ENCODE data around the gene CORO7.

The CORO7 gene

DNA sequence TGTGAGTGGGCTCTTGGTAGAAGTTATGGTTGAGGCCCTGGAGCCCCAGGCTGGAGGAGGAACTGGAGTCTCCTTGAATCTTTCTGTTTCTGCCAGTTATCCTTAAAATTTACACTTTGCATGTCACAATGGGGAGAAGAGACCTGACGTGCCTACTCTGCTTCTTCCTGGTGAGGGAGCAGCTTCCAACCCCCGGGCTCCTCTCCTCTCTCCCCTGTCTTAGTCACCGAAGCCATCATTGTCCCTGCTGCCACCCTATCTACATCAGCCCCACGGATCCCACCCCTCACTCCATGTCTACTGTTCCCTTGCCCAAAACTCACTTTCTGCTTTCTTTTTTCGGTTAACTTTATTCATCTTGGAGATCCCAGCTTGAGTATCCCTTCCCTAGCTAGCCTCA is 26.9 kb upstream of the CORO7 start:
- no peak overlapping the region for H3K9ac ChIP-seq (ENCODE audit: low read length)
- no peaks in the 10 kb centered on the region for H3K9me3 ChIP-seq (ENCODE audit: control insufficient read depth, low read length)
- H3K27me3 ChIP-seq (ENCODE audit: control insufficient read depth, insufficient read depth, low read length), result no peaks in the 10 kb centered on the region
- H3K36me3 ChIP-seq (ENCODE audit: control insufficient read depth, insufficient read depth, low read length), result no peaks in the 10 kb centered on the region
- no peak overlapping the region for H3K4me3 ChIP-seq (ENCODE audit: low read length)
- H3K4me1 ChIP-seq (ENCODE audit: control insufficient read depth, insufficient read depth, low read length), result no peaks in the 10 kb centered on the region

DNA sequence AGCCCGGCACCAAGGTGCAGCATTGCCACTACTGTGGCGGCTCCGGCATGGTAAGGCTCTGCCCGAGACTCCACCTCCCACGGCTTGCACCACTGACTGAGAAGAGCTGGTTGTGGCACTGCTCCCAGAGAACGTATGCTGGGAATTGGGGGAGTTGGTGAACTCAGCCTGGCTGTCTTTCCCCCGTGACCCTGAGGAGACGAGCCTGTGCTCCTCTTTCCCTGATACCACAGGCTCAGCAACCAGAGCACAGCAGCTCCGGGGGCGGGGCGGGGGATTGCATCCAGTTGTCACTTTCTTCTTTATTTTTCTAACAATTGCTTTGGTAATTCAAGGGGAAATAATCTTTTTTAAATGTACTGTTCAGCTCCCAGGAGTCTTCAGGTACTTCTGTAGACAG is 26.0 kb upstream of the CORO7 start:
- no peaks in the 10 kb centered on the region for H3K4me1 ChIP-seq (ENCODE audit: control insufficient read depth, insufficient read depth, low read length)
- no peak overlapping the region for H3K9ac ChIP-seq (ENCODE audit: low read length)
- H3K9me3 ChIP-seq (ENCODE audit: control insufficient read depth, low read length), result no peaks in the 10 kb centered on the region
- H3K4me3 ChIP-seq (ENCODE audit: low read length), result no peak overlapping the region
- no peaks in the 10 kb centered on the region for H3K27me3 ChIP-seq (ENCODE audit: control insufficient read depth, insufficient read depth, low read length)
- H3K36me3 ChIP-seq (ENCODE audit: control insufficient read depth, insufficient read depth, low read length), result no peaks in the 10 kb centered on the region

DNA sequence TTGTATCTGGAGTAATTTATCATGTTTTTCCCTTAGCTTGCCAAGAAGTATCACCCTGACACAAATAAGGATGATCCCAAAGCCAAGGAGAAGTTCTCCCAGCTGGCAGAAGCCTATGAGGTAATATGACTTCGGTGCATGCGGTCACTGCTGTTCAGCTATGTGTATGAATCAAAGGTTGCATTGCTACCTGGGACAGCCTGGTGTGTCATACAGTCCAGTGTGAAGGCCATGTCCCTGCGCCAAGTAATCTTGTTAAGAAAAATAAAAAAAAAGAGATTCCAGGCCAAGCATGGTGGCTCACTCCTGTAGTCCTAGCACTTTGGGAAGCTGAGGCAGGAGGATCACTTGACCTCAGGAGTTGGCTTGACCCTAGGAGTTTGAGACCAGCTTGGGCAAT is 21.0 kb upstream of the CORO7 start:
- H3K4me1 ChIP-seq (ENCODE audit: control insufficient read depth, insufficient read depth, low read length), result no peaks in the 10 kb centered on the region
- H3K27me3 ChIP-seq (ENCODE audit: control insufficient read depth, insufficient read depth, low read length), result no peaks in the 10 kb centered on the region
- no peaks in the 10 kb centered on the region for H3K36me3 ChIP-seq (ENCODE audit: control insufficient read depth, insufficient read depth, low read length)
- no peak overlapping the region for H3K9ac ChIP-seq (ENCODE audit: low read length)
- no peak overlapping the region for H3K4me3 ChIP-seq (ENCODE audit: low read length)
- H3K9me3 ChIP-seq (ENCODE audit: control insufficient read depth, low read length), result no peaks in the 10 kb centered on the region

DNA sequence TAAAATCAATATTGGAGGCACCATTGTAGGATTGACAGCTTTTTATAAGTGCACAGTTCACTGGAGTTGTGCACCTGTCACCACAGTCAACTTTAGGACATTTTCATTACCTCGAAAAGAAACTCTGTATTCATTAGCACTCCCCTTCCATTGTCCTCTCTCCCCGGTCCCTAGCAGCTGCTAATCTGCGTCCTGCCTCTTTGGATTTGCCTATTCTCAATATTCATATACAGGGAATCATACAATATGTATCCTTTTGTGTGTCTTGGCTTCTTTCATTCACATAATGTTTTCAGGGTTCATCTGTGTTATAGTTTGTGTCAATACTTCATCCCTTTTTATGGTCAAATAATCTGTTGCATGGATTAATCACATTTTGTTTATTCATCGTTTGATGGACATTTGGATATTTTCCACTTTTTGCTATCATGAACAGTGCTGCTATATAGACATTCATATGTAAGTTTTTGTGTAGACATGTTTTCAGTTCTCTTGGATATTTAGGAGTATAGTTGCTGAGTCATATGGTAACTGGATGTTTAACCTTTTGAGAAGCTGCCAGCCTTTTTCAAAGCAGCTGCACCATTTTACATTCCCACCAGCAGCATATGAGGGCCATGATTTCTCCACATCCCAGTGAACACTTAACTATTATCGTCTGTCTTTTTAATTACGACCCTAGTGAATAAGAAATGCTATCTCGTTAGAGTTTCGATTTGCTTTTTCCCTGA is 19.1 kb upstream of the CORO7 start:
- H3K36me3 ChIP-seq (ENCODE audit: control insufficient read depth, insufficient read depth, low read length), result no peaks in the 10 kb centered on the region
- no peak overlapping the region for H3K9ac ChIP-seq (ENCODE audit: low read length)
- H3K27me3 ChIP-seq (ENCODE audit: control insufficient read depth, insufficient read depth, low read length), result no peaks in the 10 kb centered on the region
- no peak overlapping the region for H3K4me3 ChIP-seq (ENCODE audit: low read length)
- H3K9me3 ChIP-seq (ENCODE audit: control insufficient read depth, low read length), result no peaks in the 10 kb centered on the region
- H3K4me1 ChIP-seq (ENCODE audit: control insufficient read depth, insufficient read depth, low read length), result no peaks in the 10 kb centered on the region

DNA sequence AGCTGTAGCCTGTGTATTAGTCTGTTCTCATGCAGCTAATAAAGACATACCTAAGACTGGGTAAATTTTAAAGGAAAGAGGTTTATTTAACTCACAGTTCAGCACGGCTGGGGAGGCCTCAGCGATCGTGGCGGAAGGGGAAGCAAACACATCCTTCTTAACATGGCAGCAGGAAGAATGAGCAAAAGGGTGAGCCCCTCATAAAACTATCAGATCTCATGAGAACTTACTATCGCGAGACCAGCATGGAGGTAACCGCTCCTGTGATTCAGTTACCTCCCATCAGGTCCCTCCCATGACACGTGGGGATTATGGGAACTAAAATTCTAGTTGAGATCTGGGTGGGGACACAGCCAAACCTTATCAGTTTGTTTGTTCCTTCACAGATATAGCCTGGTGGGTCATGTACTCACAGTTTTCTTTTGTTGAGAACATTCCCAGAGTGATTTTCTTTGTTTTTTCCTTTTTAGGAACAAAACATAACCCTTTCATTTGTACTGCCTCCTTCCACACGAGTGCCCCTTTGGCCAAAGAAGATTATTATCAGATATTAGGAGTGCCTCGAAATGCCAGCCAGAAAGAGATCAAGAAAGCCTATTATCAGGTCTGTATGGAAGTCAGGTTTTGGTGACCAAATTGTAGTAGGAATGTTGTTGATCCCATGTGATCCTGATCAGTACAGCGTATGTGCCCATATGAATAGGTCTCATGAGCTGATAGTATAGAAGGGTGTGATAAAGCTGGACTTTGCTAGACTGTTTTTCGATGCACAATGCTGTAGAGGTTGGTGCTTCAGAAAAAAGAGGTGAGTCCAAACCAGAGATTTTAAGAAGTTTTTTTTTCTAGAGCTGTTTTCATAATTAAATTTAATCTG is 17.8 kb upstream of the CORO7 start:
- Histone ChIP-seq H3K4me3 (ENCODE audit: low read length) (no peak overlapping the region), H3K36me3 (ENCODE audit: control insufficient read depth, insufficient read depth, low read length) (no peaks in the 10 kb centered on the region), H3K9me3 (ENCODE audit: control insufficient read depth, low read length) (no peaks in the 10 kb centered on the region), H3K9ac (ENCODE audit: low read length) (no peak overlapping the region), H3K4me1 (ENCODE audit: control insufficient read depth, insufficient read depth, low read length) (no peaks in the 10 kb centered on the region), H3K27me3 (ENCODE audit: control insufficient read depth, insufficient read depth, low read length) (no peaks in the 10 kb centered on the region)

DNA sequence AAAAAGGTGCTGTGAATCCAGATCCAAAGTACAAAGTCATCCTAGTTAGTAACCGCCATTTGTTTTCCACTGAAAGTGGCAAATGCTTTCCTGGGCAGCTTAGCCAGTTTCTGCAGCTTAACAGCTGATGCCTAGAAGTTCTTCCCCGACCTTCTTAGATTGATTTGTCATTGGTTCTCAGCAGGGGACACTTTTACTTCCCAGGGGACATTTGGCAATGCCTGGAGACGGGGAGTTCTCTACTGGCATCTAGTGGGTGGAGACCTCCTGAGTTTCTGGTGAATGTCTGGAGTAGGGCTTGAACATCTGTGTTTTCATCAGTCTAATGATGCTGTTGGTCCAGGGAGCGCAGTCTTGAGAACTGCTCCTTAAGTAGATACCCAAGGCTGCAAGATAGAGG is 16.8 kb upstream of the CORO7 start:
- H3K4me1 ChIP-seq (ENCODE audit: control insufficient read depth, insufficient read depth, low read length), result no peaks in the 10 kb centered on the region
- H3K27me3 ChIP-seq (ENCODE audit: control insufficient read depth, insufficient read depth, low read length), result no peaks in the 10 kb centered on the region
- no peak overlapping the region for H3K9ac ChIP-seq (ENCODE audit: low read length)
- H3K36me3 ChIP-seq (ENCODE audit: control insufficient read depth, insufficient read depth, low read length), result no peaks in the 10 kb centered on the region
- no peaks in the 10 kb centered on the region for H3K9me3 ChIP-seq (ENCODE audit: control insufficient read depth, low read length)
- H3K4me3 ChIP-seq (ENCODE audit: low read length), result no peak overlapping the region

DNA sequence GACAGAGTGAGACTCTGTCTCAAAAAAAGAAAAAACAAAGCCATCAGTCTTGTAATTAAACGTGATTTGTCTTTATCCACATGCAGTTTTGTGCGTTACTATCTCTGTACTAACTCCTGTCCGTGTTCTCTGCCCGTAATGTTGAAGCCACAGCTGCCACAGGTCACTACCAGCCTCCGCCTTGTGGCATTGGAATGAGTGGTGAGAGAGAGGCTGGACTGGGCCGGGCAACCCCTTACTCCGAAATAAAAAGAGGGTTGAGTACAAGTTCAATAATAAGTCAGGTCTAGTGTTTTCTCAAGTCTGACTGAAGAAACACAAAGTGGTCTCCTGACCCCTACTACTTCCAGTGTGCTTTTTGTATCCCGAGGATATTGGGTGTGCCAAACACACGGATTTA is 14.6 kb upstream of the CORO7 start:
- no peaks in the 10 kb centered on the region for H3K27me3 ChIP-seq (ENCODE audit: control insufficient read depth, insufficient read depth, low read length)
- H3K36me3 ChIP-seq (ENCODE audit: control insufficient read depth, insufficient read depth, low read length), result no peaks in the 10 kb centered on the region
- H3K9me3 ChIP-seq (ENCODE audit: control insufficient read depth, low read length), result no peaks in the 10 kb centered on the region
- peaks cover 11% of the 10 kb centered on the region for H3K4me1 ChIP-seq (ENCODE audit: control insufficient read depth, insufficient read depth, low read length)
- no peak overlapping the region for H3K4me3 ChIP-seq (ENCODE audit: low read length)
- no peak overlapping the region for H3K9ac ChIP-seq (ENCODE audit: low read length)

DNA sequence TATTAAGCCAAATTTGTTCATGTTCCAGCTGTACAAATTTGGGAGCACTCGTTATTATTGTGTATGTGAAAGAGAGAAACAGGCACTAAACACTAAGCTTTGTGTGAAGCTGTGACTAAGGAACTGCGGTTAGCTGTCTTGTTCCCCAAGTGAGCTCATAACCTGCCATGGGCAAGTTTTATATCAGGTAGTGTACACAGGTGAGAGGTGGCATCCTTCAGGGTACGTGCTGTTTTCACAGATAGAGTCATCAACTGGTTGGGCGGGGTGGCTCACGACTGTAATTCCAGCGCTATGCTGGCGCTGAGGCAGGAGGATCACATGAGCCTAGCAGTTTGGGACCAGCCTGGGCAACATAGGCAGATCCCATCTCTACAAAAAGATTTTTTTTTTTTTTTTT is 12.1 kb upstream of the CORO7 start:
- peaks cover 11% of the 10 kb centered on the region for H3K4me1 ChIP-seq (ENCODE audit: control insufficient read depth, insufficient read depth, low read length)
- H3K27me3 ChIP-seq (ENCODE audit: control insufficient read depth, insufficient read depth, low read length), result no peaks in the 10 kb centered on the region
- no peaks in the 10 kb centered on the region for H3K9me3 ChIP-seq (ENCODE audit: control insufficient read depth, low read length)
- no peaks in the 10 kb centered on the region for H3K36me3 ChIP-seq (ENCODE audit: control insufficient read depth, insufficient read depth, low read length)
- H3K4me3 ChIP-seq (ENCODE audit: low read length), result no peak overlapping the region
- no peak overlapping the region for H3K9ac ChIP-seq (ENCODE audit: low read length)

DNA sequence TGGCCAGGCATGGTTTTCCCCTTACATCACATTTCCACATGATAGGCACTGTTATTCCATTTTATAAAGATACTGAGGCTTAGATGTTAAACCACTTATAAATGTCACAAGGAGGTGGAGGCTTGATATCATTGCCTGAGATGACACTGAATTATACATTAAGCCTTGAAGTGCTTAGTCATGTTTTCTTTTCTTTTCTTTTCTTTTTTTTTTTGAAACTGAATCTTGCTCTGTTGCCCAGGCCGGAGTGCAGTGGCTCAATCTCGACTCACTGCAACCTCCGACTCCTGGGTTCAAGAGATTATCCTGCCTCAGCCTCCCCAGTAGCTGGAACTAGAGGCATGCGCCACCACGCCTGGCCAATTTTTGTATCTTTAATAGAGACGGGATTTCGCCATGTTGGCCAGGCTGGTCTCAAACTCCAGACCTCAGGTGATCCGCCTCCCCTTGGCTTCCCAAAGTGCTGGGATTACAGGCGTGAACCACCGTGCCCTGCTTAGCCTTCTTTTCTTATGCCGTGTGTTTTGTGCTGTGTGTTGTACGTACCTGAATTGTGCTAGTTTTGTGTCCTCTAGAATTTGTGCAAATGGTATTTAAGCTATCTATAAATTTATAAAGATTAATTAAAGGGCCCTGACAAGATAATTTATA is 10.5 kb upstream of the CORO7 start:
- Histone ChIP-seq H3K36me3 (ENCODE audit: control insufficient read depth, insufficient read depth, low read length) (no peaks in the 10 kb centered on the region), H3K4me1 (ENCODE audit: control insufficient read depth, insufficient read depth, low read length) (peaks cover 11% of the 10 kb centered on the region), H3K27me3 (ENCODE audit: control insufficient read depth, insufficient read depth, low read length) (no peaks in the 10 kb centered on the region), H3K4me3 (ENCODE audit: low read length) (peak overlapping the region; percentile 90), H3K9ac (ENCODE audit: low read length) (peak overlapping the region; percentile 94), H3K9me3 (ENCODE audit: control insufficient read depth, low read length) (no peaks in the 10 kb centered on the region)

DNA sequence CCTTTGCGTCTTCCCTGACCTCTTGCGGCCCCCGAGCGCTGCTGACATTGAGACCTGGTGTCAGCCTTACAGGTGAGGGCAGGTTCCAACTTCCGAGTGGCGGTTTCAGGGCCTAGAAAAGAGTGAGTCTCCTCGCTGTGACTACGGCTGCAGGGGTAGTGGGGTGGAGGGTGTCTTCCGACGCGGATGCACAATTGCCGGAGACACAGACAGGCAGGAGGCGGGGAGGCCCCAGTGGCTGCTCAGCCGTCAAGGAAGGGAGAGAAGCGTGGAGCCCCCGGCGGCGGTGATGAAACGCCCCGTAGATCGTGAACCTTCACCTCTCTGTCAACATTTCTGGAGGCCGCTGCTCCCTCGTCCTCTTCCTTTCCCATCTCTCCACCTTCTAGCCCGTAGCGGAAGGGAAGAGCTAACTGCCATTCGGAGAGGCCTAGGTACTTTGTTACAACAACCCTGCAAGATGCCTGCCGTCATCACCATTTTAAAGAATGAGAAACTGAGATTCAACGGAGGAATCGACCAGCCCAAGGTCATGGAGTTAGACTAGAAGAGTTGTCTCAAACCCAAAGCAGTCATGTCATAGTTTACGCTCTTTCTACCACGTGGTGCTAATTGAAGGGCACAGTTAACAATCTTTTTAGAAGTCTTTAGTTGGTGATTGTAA is 9.8 kb upstream of the CORO7 start:
- H3K4me3 ChIP-seq (ENCODE audit: low read length), result peak overlapping the region; percentile 90
- no peaks in the 10 kb centered on the region for H3K27me3 ChIP-seq (ENCODE audit: control insufficient read depth, insufficient read depth, low read length)
- H3K9me3 ChIP-seq (ENCODE audit: control insufficient read depth, low read length), result no peaks in the 10 kb centered on the region
- H3K4me1 ChIP-seq (ENCODE audit: control insufficient read depth, insufficient read depth, low read length), result peaks cover 11% of the 10 kb centered on the region
- no peaks in the 10 kb centered on the region for H3K36me3 ChIP-seq (ENCODE audit: control insufficient read depth, insufficient read depth, low read length)
- peak overlapping the region; percentile 94 for H3K9ac ChIP-seq (ENCODE audit: low read length)

DNA sequence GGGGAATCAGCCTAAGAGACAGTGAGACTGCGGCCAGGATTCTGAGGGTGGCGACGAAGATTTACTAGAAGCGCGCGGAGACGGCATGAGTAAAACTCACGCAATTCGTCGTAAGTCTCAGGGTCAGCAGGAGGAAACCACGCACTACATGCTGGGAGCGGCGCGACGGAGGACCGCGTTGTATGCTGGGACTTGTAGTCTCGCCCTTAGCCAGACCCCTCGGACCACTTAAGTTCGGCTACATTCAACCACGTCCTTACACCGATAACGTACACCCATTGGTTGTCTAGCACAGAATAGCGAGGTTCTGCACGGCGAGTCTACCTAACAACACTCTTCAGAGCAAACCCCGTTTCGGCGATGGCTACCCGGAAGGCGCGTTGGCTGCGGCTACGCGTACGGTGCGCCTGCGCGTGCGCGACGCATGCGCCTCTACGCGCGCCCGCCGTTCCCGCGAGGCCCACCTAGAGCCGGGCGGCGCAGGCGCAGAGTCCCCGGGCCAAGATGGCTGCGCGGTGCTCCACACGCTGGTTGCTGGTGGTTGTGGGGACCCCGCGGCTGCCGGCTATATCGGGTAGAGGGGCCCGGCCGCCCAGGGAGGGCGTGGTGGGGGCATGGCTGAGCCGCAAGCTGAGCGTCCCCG is 9.1 kb upstream of the CORO7 start, which contains the start of gene DNAJA3:
TSS of gene DNAJA3 (plus strand) at position 491 of the 643 bp plus-strand sequence. CDS start at position 505, 14 bp downstream.
- H3K9ac ChIP-seq (ENCODE audit: low read length), result peak within 1 kb of the TSS; percentile 94
- peak within 1 kb of the TSS; percentile 90 for H3K4me3 ChIP-seq (ENCODE audit: low read length)
- no peaks in the 10 kb centered on the region for H3K36me3 ChIP-seq (ENCODE audit: control insufficient read depth, insufficient read depth, low read length)
- H3K4me1 ChIP-seq (ENCODE audit: control insufficient read depth, insufficient read depth, low read length), result peaks cover 11% of the 10 kb centered on the region
- no peaks in the 10 kb centered on the region for H3K27me3 ChIP-seq (ENCODE audit: control insufficient read depth, insufficient read depth, low read length)
- H3K9me3 ChIP-seq (ENCODE audit: control insufficient read depth, low read length), result no peaks in the 10 kb centered on the region

Measured in mucosa of stomach (tissue), 1 donor.